Neural progenitor cell (in vitro differentiated cells): Measurements from ENCODE around the gene SNX13. TPM values are rescaled to one million over a fixed set of nuclear protein-coding genes. Genes with fewer than 3 reads are reported as not detected.

Experiments
- DNase-seq: peaks from one replicate; pipeline ENCODE4 v3.0.0-alpha.2; 2016; ENCODE audit warnings: low spot score
- H2AFZ ChIP-seq: fragments of 200-600 bp; sonication (generic); replicated peaks from 2 replicates; pipeline ENCODE4 v1.6.1; 2016; ENCODE audit warnings: antibody characterized with exemption
- H3F3A ChIP-seq: fragments of 200-600 bp; sonication (generic); 2 replicates; pipeline ENCODE4 v1.6.1; 2016; ENCODE audit warnings: antibody characterized with exemption, low read depth
- H3K27ac ChIP-seq: fragments of 200-600 bp; sonication (generic); 2 replicates; pipeline ENCODE4 v1.5.1; 2016; ENCODE audit warnings: mild to moderate bottlenecking
- H3K27me3 ChIP-seq: fragments of 200-600 bp; sonication (generic); 2 replicates; pipeline ENCODE4 v1.6.1; 2016; ENCODE audit warnings: mild to moderate bottlenecking, moderate library complexity
- H3K36me3 ChIP-seq: fragments of 200-600 bp; sonication (generic); 2 replicates; pipeline ENCODE4 v1.5.1; 2016
- H3K4me1 ChIP-seq: fragments of 200-600 bp; sonication (generic); 2 replicates; pipeline ENCODE4 v1.6.1; 2016; ENCODE audit warnings: mixed run types
- H3K4me2 ChIP-seq: fragments of 200-600 bp; sonication (generic); 2 replicates; pipeline ENCODE4 v1.6.1; 2016
- H3K4me3 ChIP-seq: fragments of 200-600 bp; sonication (generic); 2 replicates; pipeline ENCODE4 v1.5.1; 2016
- H3K79me2 ChIP-seq: fragments of 200-600 bp; sonication (generic); 2 replicates; pipeline ENCODE4 v1.6.1; 2016; ENCODE audit warnings: low read depth
- H3K9ac ChIP-seq: fragments of 200-600 bp; sonication (generic); 2 replicates; pipeline ENCODE4 v1.6.1; 2016
- H3K9me3 ChIP-seq: fragments of 200-600 bp; sonication (generic); 2 replicates; pipeline ENCODE4 v1.5.1; 2016; ENCODE audit warnings: low read depth
- H4K20me1 ChIP-seq: fragments of 200-600 bp; sonication (generic); 2 replicates; pipeline ENCODE4 v1.6.1; 2016; ENCODE audit warnings: low read depth
- H3K27ac Mint-ChIP-seq: 3 replicates; pipeline ENCODE4 v1.8.0; 2021; ENCODE audit warnings: mixed read lengths
- H3K27me3 Mint-ChIP-seq: 2 replicates; pipeline ENCODE4 v1.8.0; 2022; ENCODE audit warnings: low read depth, mild to moderate bottlenecking, inconsistent platforms, moderate library complexity, mixed read lengths; ENCODE audit not compliant: insufficient read depth
- H3K36me3 Mint-ChIP-seq: 3 replicates; pipeline ENCODE4 v1.8.0; 2021; ENCODE audit warnings: mixed read lengths
- H3K4me1 Mint-ChIP-seq: 3 replicates; pipeline ENCODE4 v1.8.0; 2021; ENCODE audit warnings: mixed read lengths
- H3K4me3 Mint-ChIP-seq: 3 replicates; pipeline ENCODE4 v1.8.0; 2021; ENCODE audit warnings: mild to moderate bottlenecking, moderate library complexity, mixed read lengths
- H3K9me3 Mint-ChIP-seq: 3 replicates; pipeline ENCODE4 v1.8.0; 2020; ENCODE audit warnings: mixed read lengths
- EZH2 ChIP-seq: fragments of 200-600 bp; sonication (generic); IDR thresholded peaks from 2 replicates; pipeline ENCODE4 v1.6.1; 2017; ENCODE audit warnings: antibody characterized with exemption, mild to moderate bottlenecking, moderate library complexity
- EZH2phosphoT487 ChIP-seq: fragments of 200-600 bp; sonication (generic); IDR thresholded peaks from 2 replicates; pipeline ENCODE4 v1.6.1; 2017; ENCODE audit warnings: antibody characterized with exemption
- total RNA-seq: library from RNA; depleted of rRNA; stranded (reverse); fragments of >200 nt; gene quantifications from 2 replicates; pipeline ENCODE4 v1.2.3, GENCODE V29; 2015; ENCODE audit warnings: low replicate concordance
- TF ChIP-seq, protein P1 (sequence below): fragments of 200-600 bp; sonication (generic); IDR thresholded peaks from 2 replicates; pipeline ENCODE4 v1.5.1; 2017; ENCODE audit warnings: antibody characterized with exemption, mild to moderate bottlenecking

The SNX13 gene
- total RNA-seq, 1 donor from 2014 or later = 67.5 TPM

DNA sequence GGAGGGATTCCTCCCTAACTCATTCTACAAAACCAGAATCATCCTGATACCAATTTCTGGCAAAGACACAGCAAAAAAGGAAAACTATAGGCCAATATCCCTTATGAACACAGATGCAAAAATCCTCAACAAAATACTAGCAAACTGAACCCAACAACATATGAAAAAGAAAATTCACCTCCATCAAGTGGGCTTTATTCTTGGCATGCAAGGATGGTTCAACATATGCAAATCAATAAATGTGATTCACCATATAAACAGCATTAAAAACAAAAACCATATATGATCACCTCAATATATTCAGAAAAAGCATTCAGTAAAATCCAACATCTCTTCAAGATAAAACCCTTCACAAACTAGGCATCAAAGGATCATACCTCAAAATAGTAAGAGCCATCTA lies 23.5 kb downstream of the SNX13 start:
- Histone ChIP-seq H3K4me3 (no peak overlapping the region), H3K4me2 (no peak overlapping the region), H3K9me3 (peaks cover 17% of the 10 kb centered on the region), H3F3A (no peaks in the 10 kb centered on the region), H3K27me3 (no peaks in the 10 kb centered on the region), H4K20me1 (peaks cover 39% of the 10 kb centered on the region), H3K79me2 (peaks cover 100% of the 10 kb centered on the region), H2AFZ (no peak overlapping the region), H3K36me3 (no peaks in the 10 kb centered on the region), H3K27ac (no peak overlapping the region), H3K9ac (no peak overlapping the region), H3K4me1 (peaks cover 14% of the 10 kb centered on the region)
- Mint-ChIP-seq H3K27ac (no peak overlapping the region), H3K4me3 (no peak overlapping the region), H3K9me3 (peaks cover 13% of the 10 kb centered on the region), H3K4me1 (peaks cover under 1% of the 10 kb centered on the region), H3K27me3 (peaks cover 3% of the 10 kb centered on the region), H3K36me3 (peaks cover 4% of the 10 kb centered on the region)
- DNase-seq = no peak
- no peak for TF ChIP-seq EZH2phosphoT487
- no peak for TF ChIP-seq EZH2
- TF ChIP-seq, protein P1, sequence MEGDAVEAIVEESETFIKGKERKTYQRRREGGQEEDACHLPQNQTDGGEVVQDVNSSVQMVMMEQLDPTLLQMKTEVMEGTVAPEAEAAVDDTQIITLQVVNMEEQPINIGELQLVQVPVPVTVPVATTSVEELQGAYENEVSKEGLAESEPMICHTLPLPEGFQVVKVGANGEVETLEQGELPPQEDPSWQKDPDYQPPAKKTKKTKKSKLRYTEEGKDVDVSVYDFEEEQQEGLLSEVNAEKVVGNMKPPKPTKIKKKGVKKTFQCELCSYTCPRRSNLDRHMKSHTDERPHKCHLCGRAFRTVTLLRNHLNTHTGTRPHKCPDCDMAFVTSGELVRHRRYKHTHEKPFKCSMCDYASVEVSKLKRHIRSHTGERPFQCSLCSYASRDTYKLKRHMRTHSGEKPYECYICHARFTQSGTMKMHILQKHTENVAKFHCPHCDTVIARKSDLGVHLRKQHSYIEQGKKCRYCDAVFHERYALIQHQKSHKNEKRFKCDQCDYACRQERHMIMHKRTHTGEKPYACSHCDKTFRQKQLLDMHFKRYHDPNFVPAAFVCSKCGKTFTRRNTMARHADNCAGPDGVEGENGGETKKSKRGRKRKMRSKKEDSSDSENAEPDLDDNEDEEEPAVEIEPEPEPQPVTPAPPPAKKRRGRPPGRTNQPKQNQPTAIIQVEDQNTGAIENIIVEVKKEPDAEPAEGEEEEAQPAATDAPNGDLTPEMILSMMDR = no peak

DNA sequence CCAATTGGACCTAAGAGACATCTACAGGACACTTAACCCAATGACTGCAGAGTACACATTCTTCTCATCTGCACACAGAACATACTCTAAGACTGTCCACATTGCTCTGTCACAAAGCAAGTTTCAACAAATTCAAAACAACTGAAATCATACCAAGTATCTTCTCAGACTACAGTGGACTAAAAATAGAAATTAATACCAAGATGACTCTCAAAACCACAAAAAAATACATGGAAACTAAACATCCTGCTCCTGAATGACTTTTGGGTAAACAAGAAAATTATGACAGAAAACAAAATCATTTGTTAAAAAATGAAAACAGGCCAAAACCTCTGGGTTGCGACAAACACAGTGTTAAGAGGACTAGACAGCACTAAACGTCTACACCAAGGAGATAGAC lies 24.5 kb downstream of the SNX13 start:
- H3K27me3 ChIP-seq = no peaks in the 10 kb centered on the region
- H4K20me1 ChIP-seq = peaks cover 29% of the 10 kb centered on the region

DNA sequence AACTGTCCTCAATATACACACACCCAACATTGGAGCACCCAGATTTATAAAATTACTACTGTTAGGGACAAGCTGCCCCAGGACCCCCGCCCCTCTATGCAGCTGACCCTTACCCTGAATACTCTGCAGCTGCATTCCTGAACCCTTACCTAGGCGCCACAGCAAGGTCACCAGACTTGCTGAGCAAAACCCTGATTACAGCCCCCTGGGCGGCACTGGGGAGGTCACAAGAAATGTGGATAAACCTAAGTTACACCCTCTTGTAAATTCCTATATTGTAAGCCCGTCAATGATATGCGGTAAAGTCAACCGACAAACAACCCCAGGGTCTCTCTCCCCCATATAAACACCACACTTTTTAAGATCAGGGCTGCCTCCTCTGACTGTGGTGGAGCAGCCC lies 25.1 kb downstream of the SNX13 start:
- no peak overlapping the region for H3K9ac ChIP-seq
- no peaks in the 10 kb centered on the region for H3F3A ChIP-seq
- H4K20me1 ChIP-seq = peaks cover 27% of the 10 kb centered on the region
- H2AFZ ChIP-seq = no peak overlapping the region
- peaks cover 17% of the 10 kb centered on the region for H3K9me3 ChIP-seq
- TF ChIP-seq EZH2 (no peak), EZH2phosphoT487 (no peak)
- TF ChIP-seq, protein P1 = no peak
- peaks cover 3% of the 10 kb centered on the region for H3K27me3 Mint-ChIP-seq
- no peaks in the 10 kb centered on the region for H3K36me3 ChIP-seq
- peaks cover 11% of the 10 kb centered on the region for H3K36me3 Mint-ChIP-seq
- peaks cover 100% of the 10 kb centered on the region for H3K79me2 ChIP-seq
- no peak overlapping the region for H3K4me2 ChIP-seq
- no peak overlapping the region for H3K4me3 ChIP-seq
- H3K27ac Mint-ChIP-seq = no peak overlapping the region
- H3K27ac ChIP-seq = no peak overlapping the region
- H3K4me3 Mint-ChIP-seq = no peak overlapping the region
- DNase-seq = no peak
- H3K9me3 Mint-ChIP-seq = peaks cover 21% of the 10 kb centered on the region
- peaks cover 14% of the 10 kb centered on the region for H3K4me1 ChIP-seq
- H3K27me3 ChIP-seq = no peaks in the 10 kb centered on the region
- H3K4me1 Mint-ChIP-seq = no peaks in the 10 kb centered on the region

More for the DNA sequence above, 24.5 kb downstream of the SNX13 start:
- H3F3A ChIP-seq = no peaks in the 10 kb centered on the region
- H3K36me3 Mint-ChIP-seq = peaks cover 4% of the 10 kb centered on the region
- TF ChIP-seq EZH2phosphoT487 (no peak), EZH2 (no peak)
- TF ChIP-seq, protein P1 = no peak
- H3K79me2 ChIP-seq = peaks cover 100% of the 10 kb centered on the region
- no peak overlapping the region for H3K27ac Mint-ChIP-seq
- no peak overlapping the region for H3K9ac ChIP-seq
- DNase-seq = no peak
- peaks cover 16% of the 10 kb centered on the region for H3K9me3 Mint-ChIP-seq
- no peak overlapping the region for H2AFZ ChIP-seq
- no peaks in the 10 kb centered on the region for H3K36me3 ChIP-seq
- no peak overlapping the region for H3K4me2 ChIP-seq
- H3K4me1 Mint-ChIP-seq = no peaks in the 10 kb centered on the region
- H3K27me3 Mint-ChIP-seq = peaks cover 3% of the 10 kb centered on the region
- H3K27ac ChIP-seq = no peak overlapping the region
- H3K4me3 ChIP-seq = no peak overlapping the region
- peaks cover 14% of the 10 kb centered on the region for H3K4me1 ChIP-seq
- peaks cover 17% of the 10 kb centered on the region for H3K9me3 ChIP-seq
- no peak overlapping the region for H3K4me3 Mint-ChIP-seq
